T-helper 2 cell treated with Interferon-gamma antibody and Interleukin-4, amounts not matched to agents 100 ng/mL and 5 ng/mL, for 36 hours (primary cell): ENCODE data around the gene OR2A5. TPM values are rescaled to one million over a fixed set of nuclear protein-coding genes. Genes with fewer than 3 reads are reported as not detected.

Source experiments
- total RNA-seq: library from RNA; stranded (reverse); gene quantifications from 2 replicates; pipeline ENCODE4 v1.2.3, GENCODE V29; 2022

OR2A5 gene
- total RNA-seq, 1 donor from 2014 or later = not detected

Other genes with a start within 250 kb of the OR2A5 start
- 15.7 and 16.0 TPM in 2 replicates for gene TCAF1, start 146.8 kb upstream of the OR2A5 start, total RNA-seq
- not detected in 2 replicates for gene OR2F2, start 113.7 kb upstream of the OR2A5 start, total RNA-seq
- gene OR2F1, start 94.1 kb upstream of the OR2A5 start, total RNA-seq = not detected in 2 replicates
- gene OR6B1, start 48.6 kb upstream of the OR2A5 start, total RNA-seq = not detected in 2 replicates
- not detected in 2 replicates for gene OR2A25, start 20.9 kb downstream of the OR2A5 start, total RNA-seq
- gene OR2A12, start 37.3 kb downstream of the OR2A5 start, total RNA-seq = not detected in 2 replicates
- not detected in 2 replicates for gene OR2A2, start 60.6 kb downstream of the OR2A5 start, total RNA-seq
- not detected in 2 replicates for gene OR2A14, start 74.2 kb downstream of the OR2A5 start, total RNA-seq
- 2.3 and 2.4 TPM in 2 replicates for gene CTAGE4, start 134.5 kb downstream of the OR2A5 start, total RNA-seq
- 3.6 and 3.9 TPM in 2 replicates for gene ARHGEF35, start 146.9 kb downstream of the OR2A5 start, total RNA-seq
- gene OR2A42, start 190.7 kb downstream of the OR2A5 start, total RNA-seq = 0.16 TPM in 1 of 2 replicates, not detected in the other
- gene OR2A7, start 215.8 kb downstream of the OR2A5 start, total RNA-seq = 3.9 TPM in 2 replicates
- gene CTAGE8, start 220.3 kb downstream of the OR2A5 start, total RNA-seq = 0.98 and 1.7 TPM in 2 replicates